CD4-positive, alpha-beta T cell treated with Interleukin-6 at 100 ng/mL for 8 hours (primary cell): ENCODE results near the gene PSMD14.
"Not testable (repeated sequence)": the region's sequence is repeated elsewhere in the genome, so short reads cannot be mapped to it uniquely, and the experiment has no call there.

Source experiments
- DNase-seq: peaks from one replicate; pipeline ENCODE4 v3.0.0-alpha.2; 2020; ENCODE audit warnings: mixed read lengths, low spot score

The PSMD14 gene

DNA sequence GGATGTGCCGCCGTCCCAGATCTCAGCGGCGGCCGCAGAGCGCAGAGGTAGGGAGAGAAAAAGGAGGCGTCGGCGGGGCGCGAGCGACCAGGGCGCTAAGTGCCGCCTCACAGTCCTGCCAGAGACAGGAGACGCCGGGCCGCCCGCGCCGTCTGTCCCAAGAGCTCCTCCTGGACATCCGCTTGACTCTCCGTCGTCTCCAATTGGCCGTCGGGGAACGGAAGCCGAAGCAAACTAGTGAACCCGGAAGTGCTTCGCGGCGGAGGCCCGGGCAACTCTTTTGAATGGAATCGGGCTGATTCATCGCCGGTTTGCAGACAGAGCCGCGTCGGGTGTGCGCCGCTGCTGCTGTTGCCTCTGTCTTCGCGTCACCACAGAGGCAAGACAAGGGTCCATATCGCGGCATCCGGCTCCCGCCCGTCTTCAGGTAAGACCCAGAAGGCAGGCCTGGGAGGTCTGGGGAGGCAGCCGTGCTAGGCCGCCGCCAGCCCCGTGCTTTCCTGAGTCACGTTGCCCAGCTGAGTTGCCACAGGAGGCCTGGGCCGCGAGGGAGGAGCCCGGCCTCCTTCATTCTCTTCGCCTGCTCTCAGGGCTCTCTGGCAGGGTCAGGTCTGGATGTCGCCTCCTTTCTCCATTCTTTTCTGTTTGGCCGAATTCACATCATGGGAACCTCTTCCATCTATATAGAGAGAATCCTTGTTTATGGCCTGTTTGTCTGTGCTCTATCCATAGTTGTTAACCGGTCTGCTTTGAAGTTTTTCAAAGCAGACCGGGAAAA lies at the start of gene PSMD14:
PSMD14 (plus strand) TSS at position 248 of the 778 bp plus-strand sequence. CDS start 10,401 bp downstream, outside the sequence.
- DNase-seq: peak; percentile 86

DNA sequence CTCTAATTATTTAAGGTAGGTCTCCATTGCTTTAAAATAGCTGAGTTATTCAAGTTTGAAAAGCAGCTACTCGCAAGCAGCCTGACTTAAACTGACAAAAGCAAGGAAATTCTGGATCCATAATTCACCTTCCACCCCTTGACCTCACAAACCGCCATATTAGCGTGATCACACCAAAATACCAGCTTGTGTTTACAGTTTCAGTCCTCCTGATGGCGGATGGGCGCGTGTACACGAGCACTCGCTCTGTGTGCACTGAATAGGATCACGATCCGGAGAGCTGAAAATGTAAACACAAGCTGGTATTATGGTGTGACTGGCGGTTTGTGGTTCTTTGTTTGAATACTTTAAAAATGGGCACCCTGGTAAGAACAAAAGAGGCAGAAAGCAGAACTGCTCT lies 42.4 kb upstream of the PSMD14 start:
- DNase-seq: no peak

DNA sequence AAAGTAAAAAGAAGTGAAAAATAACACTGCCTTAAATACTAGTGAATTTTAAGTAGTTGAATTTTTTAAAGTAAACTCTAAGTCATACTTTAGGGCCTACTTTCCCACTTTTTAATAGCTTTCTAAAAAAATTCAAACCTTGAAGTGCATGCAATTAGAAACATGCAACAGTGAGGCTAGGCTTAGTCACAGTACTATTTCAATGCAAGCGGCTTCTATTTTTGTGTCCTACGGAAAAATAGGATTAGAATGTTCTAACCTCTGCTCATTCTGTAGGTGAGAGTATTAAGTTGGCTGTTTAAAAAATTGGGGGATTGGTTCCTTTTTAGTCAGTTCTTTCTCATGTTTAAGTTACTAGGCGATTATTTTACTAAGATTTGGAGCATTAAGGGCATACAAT lies 39.1 kb upstream of the PSMD14 start:
- DNase-seq: no peak

DNA sequence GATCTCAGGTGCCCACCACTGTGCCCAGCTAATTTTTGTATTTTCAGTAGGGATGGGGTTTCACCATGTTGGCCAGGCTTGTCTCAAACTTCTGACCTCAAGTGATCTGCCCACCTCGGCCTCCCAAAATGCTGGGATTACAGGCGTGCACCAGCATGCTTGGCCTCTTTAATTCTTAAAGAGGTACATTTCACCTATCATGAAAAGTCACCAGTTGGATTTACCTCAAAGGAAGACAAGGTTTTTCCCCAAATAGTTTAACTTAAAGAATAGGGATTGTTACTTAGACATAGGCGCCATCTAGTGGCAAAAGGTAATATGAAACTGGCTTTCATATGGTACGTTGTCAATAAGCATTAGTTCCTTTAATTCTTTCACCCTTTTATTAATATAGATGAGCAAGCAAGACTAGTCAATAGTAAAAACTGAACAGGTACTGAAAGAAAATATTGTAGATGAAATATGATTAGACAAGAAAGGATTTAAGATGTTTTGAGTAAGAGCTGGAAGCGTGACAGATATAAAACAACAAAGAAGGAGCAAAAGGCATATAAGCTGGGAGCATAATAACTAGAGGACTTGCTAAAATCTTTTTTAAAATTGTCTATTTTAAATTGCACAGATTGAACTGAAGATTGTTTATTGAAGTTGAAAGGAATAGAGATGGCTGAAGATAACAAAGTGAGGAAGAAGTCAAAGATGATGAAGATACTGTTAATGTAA lies 35.0 kb upstream of the PSMD14 start:
- DNase-seq: peak; percentile 58

DNA sequence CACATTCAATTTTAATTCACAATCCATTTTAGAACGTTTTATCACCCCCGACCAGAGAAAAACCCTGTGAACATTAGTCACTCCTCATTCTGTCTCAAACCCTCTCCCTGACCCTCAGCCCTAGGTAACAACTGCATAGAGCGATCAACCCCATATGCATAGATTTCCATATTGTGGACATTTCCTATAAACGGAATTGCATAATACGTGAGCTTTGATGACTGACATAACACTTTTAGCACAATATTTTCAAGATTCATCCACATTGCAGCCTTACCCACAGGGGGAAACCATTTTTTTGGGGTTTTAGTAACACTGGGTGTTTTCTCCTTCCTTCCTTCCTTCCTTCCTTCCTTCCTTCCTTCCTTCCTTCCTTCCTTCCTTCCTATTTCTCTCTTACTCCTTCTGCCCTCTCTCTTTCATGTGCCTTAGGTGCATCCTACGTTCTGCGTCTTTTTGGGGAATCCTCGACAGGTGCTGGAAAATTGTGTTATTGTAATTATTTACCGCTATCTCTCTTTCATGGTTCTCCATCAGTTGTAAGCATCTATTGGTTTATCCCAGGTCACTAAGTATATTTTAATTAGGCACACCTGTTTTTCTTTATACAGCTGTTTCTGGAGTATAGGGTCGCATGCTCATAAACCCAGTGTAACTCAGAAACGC lies 29.5 kb upstream of the PSMD14 start:
- DNase-seq: peak; percentile 3

DNA sequence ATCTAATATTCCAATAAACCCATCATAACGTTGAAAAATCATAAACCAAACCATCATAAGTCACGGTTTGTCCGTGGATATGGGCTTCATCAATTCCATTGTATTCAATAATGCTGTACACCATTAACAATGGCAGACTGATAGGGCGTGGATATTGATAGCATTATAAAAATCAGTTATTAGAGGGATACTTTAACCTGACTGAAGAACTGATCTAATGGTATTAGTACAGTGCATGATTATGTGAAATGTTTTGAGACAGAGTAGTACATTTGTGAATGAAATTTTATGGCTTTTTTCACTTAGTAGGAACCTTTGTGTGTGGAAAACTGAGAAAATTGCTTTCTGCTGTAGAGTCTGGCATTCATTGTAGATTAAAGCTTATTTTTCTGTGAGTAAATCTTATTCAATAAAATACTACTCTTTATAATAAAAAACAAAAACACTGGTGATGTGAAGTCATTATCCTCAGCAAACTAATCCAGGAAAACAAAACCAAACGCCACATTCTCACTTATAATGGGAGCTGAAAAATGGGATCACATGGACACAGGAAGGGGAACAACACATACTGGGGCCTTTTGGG lies 28.9 kb upstream of the PSMD14 start:
- not testable (repeated sequence) for DNase-seq

DNA sequence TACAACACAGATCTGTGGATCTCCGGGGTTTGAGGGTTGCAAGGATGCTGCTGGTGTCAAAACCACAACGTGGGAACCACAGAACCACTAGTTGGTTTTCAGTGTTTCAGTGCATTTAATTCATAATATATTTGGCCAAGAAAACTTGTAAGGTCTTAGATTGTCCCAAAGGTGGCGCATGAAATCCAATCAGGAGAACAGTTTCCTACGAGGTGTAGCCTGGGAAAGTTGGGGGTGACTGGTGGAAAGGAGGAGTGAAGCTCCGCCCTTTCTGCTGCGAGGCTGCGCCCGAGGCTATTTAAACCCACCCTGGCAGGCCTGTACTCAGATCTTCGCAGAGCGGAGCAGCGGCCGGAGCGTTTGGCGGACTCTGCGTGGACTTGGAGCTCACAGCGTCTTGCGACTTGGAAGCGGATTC lies 27.3 kb upstream of the PSMD14 start:
- DNase-seq: not testable (repeated sequence)

DNA sequence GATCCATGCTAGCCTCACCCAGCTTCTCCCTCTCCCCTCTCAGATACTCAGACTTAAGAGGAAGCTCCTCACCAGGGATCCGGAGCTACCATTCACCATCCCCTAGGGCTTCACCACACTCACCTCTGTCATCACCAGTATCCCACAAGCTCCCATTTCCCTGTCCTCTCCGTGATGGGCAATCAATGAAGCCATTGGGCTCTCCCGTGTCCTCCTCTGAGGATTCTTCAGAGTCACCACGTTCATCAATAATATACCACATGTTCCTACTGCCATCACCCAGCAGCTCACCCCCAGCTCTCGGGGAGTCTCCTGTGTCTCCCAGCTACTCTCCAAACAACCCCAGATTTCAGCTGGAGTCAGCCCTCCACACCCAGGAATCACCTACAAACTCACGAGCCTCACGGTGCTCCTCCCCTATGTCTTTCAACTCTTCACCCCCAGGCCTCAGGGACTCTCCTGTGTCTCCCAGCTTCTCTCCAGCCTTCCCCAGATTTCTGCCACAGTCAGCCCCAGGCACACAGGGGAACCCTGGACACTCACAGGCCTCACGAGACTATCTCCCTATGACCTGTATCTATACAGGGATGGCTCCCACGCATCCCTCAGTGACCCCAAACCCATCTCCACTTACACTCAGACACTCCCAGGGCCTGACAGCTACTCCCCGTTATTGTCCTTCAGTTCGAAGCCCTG lies 26.5 kb upstream of the PSMD14 start:
- DNase-seq: not testable (repeated sequence)

DNA sequence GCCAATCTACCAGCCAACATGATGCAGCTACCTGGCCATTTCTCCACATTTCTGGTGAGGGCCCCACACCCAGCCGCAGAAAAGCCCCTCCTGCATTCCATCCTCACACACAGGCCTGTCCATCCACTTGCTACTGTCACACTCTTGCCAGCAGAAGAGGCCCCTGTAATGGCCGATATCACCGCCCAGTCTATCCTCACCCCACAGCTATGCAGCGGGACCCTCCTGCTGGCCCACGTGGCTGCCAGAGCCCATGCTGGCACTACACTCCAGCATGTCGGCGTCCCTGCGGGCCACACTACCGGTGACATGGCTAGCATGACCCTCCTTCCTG lies 25.9 kb upstream of the PSMD14 start:
- not testable (repeated sequence) for DNase-seq

DNA sequence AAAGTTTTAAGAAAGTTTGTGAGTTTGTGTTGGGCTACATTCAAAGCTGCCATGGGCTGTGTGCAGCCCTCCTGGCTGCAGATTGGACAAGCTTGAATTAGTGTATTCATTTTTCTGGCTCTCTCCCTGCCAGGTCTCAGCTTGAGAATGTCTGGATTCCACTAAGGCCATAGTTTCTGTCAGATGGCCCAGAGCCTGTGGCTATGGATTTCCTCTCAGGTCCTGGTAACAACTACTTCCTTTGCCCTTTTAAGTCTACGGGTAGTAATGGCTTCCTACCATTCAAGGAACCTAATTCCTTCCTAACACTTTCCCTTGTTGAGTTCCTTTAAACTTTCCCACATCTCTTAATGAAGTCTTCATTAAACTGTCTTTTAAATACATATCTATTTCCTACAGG lies 24.3 kb upstream of the PSMD14 start:
- no peak for DNase-seq

DNA sequence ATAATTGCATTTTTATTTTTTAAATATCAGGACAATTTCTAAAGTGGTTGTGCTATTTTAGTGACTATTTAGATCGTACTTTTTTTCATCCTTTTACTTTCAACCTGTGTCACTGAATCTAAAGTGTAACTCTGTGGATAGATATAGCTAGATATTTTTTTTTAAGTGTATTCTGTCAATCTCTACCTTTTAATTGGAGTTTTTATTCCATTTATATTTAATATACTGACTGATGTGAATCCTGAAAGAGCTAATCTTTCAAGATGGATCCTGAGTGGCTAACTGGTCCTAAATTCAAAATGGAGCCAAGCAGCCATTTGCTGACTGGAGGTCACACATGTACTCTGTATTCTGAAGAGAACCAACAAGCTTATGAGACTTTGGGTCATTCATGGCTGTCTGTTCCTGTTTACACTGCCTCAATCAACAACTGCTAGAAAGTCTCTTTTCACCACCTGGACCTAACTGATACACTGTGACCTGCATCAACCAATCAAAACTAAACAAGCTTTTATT lies 4.6 kb upstream of the PSMD14 start:
- DNase-seq: no peak

DNA sequence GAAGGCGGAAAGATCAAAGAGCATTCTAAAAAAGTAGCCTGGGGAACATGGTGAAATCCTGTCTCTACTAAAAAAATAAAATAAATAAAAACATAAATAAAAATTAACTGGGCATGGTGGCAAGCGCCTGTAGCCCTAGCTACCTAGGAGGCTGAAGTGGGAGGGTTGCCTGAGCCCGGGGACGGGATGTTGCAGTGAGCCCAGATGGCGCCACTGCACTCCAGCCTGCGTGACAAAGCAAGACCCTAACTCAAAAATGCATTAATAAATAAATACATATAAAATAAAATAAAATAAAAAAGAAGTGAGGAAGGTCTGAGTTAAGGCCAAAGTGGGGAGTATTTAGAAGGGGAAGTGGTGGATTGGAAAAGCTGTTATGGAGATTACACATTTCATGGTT lies 1.3 kb upstream of the PSMD14 start:
- DNase-seq: no peak

DNA sequence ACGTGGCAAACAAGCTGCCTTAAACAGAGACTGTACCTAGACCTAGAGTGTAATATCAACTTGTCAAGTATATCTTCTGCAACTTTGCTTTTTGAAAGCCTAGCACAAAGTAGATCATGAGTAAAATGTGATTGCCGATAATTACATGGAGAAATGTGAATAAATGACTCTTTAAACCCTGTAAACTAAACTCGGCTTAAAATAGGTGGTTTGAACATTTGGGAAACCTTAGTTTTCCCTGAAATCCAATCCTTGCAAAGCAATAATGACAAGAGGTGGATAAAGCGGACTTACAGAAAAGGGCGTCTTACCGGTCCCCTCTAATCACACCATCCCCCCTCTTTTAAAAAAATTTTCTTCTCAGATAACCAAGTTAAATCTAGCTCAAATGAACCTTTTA lies 549 bp upstream of the PSMD14 start:
- DNase-seq: no peak

DNA sequence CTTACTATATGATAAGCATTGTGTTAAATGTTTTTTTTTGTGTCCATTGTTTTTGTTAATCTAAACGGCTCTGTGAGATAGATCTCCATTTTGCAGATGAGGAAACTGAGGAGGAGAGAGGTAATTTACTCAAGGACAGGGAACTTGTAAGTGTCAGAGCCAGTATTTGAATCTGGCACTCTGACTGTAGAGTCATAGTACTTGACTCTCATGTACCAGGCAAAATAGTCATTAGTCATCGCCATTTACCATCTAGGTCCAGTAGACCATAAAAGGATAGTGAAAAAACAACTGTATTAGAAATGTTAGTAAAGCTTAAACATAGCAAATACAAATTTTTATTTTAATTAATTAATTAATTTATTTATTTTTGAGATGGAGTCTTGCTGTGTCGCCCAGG lies 4.8 kb downstream of the PSMD14 start:
- DNase-seq: no peak

DNA sequence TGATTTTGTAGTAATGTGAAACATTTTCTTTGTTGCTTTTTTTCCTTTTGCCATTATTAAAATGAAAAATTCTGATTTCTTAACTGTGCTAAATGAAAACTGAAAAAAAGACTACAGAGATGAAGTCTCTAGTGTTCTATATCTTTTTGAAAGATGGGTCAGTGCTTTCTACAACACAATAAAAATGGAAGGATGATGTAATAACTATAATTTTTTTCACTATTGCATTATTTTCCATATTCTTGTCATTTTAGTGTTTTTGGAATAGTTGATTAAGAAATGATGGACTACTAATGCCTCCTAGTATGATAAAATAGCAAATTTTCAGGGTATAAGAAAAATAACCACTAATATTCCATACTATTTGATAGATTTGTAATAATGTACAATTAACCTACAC lies 7.2 kb downstream of the PSMD14 start:
- no peak for DNase-seq

DNA sequence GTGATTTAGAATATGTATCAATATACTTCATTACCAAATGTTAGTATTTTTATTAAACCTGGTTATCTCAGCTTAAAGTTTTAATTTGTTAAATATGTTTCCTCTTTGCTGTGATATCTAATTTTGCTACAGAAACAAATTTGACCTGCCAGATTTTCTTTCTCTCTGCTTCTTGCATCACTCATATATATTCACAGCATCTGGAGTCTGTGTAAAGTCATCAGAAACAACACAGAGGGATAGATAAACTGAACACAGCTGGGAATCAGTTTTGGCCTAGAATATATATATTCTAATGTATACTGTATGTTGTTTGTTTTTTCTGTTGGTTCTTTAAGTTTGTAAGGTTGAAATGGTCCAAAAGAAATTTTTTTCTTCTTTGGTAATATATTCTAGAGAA lies 8.5 kb downstream of the PSMD14 start:
- no peak for DNase-seq

DNA sequence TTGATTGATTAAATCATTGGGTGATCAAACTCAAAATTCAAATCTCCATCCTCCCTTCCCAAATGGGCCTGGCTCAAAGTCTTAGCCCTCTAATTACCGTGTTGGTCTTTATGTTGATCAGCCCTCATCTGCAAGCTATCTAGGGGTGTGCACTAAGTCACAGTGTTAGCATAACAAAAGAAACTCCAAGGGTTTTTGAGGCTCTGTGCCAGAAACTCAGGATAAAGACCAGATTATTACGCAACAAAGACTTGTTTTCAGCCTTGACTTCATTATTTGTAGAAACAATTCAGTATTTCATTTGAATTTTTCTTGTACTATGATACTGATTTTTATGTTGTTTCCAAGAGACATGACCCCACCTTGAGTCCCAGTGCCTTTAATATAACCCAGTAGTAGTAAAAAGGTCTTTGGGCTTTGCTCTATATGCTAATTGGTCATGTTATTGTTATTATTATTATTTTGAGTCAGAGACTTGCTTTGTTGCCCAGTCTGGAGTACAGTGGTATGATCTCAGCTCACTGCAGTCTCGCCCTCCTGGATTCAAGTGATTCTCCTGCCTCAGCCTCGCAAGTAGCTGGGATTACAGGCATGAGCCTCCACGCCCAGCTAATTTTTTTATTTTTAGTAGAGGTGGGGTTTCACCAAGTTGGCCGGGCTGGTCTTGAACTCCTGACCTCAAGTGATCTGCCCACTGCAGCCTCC lies 13.9 kb downstream of the PSMD14 start:
- DNase-seq: no peak

DNA sequence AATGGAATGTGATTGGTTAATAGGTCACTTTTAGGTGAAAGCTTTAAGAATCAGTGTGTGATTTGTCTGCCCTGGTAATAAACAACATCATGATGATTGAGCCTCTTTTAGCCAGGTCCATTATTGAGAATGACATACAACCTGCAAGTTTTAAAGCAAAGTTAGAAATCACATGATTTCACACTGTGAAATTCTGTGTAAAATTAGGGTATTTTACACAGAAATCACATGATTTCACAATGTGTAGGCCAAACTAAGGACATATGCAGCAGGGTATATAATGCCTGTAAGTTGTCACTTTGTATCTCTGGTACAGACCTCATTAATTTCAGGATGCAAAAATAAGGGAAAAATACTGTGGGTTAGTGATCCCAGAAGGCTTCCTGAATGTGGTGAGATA lies 16.7 kb downstream of the PSMD14 start:
- no peak for DNase-seq

DNA sequence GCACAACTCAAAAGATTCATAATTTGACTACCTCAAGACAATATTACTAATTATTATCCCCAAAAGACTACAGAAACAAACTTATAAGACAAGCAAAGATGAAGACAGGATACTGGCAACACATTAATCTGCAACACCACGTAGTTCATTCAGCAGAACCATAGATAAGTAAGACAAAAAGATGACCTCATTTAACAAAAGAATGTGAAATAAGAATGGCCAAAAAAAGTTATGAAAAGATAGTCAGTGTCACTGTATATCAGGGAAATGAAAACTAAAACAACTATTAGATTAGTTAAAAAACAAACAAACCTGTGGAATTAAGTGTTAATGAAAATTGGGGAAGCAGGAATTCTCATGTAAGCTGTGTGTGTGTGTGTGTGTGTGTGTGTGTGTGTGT lies 19.4 kb downstream of the PSMD14 start:
- DNase-seq: no peak

DNA sequence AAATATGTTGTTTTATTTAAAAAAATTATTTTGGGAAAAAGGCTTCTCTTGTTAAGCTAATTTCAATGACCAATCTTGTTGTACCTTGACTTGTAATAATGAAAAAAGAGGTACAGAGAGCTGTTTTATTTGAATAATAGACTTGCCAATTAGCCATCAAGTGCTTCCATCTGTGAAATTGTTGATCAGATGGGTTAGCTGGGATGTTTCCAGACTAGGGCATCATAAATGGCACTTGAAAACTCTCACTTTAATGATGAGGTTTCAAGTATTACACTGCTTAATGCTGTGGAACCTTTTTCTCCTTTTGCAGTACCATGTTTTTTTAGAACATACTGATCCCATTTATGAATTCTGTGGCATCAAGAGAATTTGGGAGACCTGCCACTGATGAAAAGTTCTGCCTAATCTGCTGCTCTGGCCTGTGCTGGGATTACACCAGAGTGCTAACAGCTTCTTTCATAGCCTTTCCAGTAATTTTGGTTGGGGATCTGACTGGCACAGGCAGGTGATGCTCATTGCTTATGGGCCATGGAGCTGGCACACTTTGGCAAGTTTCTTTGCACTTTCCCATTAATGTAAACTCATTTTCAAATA lies 24.2 kb downstream of the PSMD14 start:
- DNase-seq: no peak

DNA sequence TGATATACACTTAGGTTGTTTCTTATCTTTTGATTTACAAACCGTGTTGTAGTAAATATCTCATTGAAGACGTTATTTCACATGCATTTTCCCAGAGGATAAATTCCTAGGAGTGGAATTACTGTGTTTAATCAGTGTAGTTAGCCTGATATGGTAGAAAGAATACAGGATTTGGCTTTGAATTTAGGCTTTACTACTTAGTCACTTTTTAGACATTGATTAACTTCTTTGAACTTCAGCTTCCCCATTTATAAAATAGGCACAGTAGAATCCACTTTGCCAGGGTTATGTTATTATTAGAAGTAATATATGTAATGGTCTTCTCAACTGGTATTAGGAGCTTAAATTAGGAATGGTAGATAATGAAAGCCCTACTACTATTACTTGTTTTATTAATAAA lies 27.4 kb downstream of the PSMD14 start:
- DNase-seq: no peak
